Gastroesophageal sphincter (tissue), 3 donors: ENCODE data around the gene THAP2.

Source experiments
- POLR2A ChIP-seq, 2 donors: fragments of 450-650 bp; IDR thresholded peaks; one replicate each; pipeline ENCODE4 v1.6.1; 2017; ENCODE audit warnings: antibody characterized with exemption in 2 of 2, mild to moderate bottlenecking in 2 of 2, moderate library complexity in 1 of 2
- TF ChIP-seq, protein P1 (sequence below), 4 experiments: fragments of 200-600 bp in 2 of 4; fragments of 450-650 bp in 2 of 4; sonication (generic) in 1 of 4; IDR thresholded peaks; one replicate each; pipeline ENCODE4 v1.5.1; 2017 to 2019; ENCODE audit warnings: antibody characterized with exemption in 4 of 4, mild to moderate bottlenecking in 2 of 4, moderate library complexity in 2 of 4

DNA sequence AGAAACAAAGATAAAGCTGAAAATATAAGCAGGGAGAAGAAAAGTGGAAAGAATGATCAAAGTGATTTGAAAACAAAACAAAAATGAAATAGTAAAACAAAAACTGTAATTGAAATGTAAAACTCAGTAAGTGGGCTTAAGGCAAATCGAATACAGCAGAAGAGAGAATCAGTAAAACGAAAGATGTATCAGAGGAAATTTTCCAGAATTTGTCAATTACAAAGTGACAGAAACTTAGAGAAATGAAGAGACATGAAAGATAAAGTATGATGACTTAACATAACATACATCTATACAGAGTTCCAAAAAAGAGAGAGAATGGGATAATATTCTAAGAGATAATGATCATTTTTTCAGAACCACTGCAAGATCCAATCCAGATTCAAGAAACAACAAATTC lies 11.0 kb upstream of the THAP2 start:
- no peak for TF ChIP-seq POLR2A (IDR thresholded peaks at IDR 0.05)
- TF ChIP-seq, protein P1, sequence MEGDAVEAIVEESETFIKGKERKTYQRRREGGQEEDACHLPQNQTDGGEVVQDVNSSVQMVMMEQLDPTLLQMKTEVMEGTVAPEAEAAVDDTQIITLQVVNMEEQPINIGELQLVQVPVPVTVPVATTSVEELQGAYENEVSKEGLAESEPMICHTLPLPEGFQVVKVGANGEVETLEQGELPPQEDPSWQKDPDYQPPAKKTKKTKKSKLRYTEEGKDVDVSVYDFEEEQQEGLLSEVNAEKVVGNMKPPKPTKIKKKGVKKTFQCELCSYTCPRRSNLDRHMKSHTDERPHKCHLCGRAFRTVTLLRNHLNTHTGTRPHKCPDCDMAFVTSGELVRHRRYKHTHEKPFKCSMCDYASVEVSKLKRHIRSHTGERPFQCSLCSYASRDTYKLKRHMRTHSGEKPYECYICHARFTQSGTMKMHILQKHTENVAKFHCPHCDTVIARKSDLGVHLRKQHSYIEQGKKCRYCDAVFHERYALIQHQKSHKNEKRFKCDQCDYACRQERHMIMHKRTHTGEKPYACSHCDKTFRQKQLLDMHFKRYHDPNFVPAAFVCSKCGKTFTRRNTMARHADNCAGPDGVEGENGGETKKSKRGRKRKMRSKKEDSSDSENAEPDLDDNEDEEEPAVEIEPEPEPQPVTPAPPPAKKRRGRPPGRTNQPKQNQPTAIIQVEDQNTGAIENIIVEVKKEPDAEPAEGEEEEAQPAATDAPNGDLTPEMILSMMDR (IDR thresholded peaks at IDR 0.05), result no peak
